Activated naive CD8-positive, alpha-beta T cell (primary cell): ENCODE data around the gene TRIO.

Experiments used
- H3K27ac Mint-ChIP-seq: one replicate; pipeline ENCODE4 v1.8.0; 2021; ENCODE audit warnings: mixed read lengths
- H3K27me3 Mint-ChIP-seq: one replicate; pipeline ENCODE4 v1.8.0; 2021; ENCODE audit warnings: mixed read lengths
- H3K36me3 Mint-ChIP-seq: one replicate; pipeline ENCODE4 v1.8.0; 2021; ENCODE audit warnings: mixed read lengths
- H3K4me1 Mint-ChIP-seq: one replicate; pipeline ENCODE4 v1.8.0; 2021; ENCODE audit warnings: low read depth, mixed read lengths
- H3K4me3 Mint-ChIP-seq: one replicate; pipeline ENCODE4 v1.8.0; 2021; ENCODE audit warnings: mild to moderate bottlenecking, mixed read lengths
- H3K9me3 Mint-ChIP-seq: one replicate; pipeline ENCODE4 v1.8.0; 2021; ENCODE audit warnings: low read depth, mixed read lengths

Gene TRIO

DNA sequence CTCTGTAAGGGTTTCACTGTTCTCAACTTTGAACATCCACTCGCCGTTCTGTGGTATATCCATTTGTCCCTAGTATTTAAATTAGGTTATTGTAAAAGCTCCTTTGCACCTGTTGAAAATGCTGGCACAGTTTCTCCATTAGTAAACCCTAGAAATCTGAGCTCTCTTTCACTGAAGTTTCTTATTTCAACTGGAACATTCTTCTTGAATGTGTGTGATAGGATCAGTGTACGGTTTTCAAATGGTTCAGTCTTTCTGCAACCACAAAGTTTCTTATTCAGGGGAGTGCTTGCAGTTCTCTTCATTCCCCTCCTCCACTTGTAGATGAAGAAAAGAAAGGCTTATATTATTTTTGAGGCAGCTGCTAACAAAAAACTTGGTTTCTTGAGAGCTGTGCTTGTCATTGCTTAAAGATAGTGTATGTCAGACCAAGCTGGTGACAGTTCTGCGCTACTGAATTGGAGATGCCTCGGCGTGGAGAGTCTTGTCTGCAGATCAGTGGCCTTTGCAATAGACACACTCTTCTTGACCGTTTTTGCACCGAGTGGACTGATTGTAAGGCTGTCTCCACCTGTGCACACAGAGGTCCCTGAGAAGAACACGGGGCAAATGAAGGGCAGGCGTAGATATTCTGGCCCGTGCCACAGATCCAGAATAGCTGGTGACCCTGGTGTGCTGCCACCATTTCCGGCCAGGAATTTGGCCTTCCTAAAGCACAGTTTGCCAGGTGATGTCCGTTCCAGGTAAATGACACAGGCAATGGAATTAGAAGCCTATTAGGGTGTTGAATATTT, 102.2 kb downstream of the TRIO start:
- Mint-ChIP-seq H3K36me3 (no peaks in the 10 kb centered on the region), H3K27ac (no peak overlapping the region), H3K27me3 (peaks cover 5% of the 10 kb centered on the region), H3K4me3 (no peak overlapping the region), H3K9me3 (no peaks in the 10 kb centered on the region), H3K4me1 (no peaks in the 10 kb centered on the region)

DNA sequence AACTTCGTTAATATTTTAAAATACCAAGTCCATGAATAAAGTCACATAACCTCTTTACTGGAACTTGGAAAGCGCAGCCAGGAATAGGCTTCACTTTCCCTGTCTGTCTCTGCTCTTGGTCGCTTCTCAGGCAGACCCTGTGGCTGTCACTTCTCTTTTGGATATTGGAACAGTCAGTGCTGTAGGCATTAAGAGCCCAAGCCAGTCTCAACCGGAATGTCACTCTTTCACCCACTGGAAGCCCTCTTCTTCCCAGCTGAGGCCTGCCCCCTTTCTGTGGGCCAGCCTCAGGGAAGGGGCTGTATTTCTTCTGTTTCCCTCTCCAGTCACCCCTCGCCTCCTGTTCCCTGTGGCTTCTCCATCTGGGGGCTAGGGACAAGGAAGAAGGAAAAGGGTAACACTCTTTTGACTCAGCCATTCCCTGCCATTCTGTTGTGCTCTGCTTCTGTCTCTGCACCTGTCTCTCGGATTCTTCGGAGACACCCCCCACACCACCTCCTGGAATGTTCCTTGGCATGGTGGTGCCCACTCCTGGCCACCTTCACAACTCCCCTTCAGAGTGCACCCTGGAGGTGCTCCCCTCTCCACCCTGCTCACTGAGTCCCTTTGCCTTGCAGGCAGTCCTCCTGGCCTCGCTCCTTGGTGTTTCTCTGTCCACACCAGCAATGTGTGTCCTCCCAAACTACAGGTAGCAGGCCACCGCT, 103.4 kb downstream of the TRIO start:
- Mint-ChIP-seq H3K4me3 (no peak overlapping the region), H3K27me3 (peaks cover 3% of the 10 kb centered on the region), H3K27ac (no peak overlapping the region), H3K36me3 (no peaks in the 10 kb centered on the region), H3K9me3 (no peaks in the 10 kb centered on the region), H3K4me1 (no peaks in the 10 kb centered on the region)

DNA sequence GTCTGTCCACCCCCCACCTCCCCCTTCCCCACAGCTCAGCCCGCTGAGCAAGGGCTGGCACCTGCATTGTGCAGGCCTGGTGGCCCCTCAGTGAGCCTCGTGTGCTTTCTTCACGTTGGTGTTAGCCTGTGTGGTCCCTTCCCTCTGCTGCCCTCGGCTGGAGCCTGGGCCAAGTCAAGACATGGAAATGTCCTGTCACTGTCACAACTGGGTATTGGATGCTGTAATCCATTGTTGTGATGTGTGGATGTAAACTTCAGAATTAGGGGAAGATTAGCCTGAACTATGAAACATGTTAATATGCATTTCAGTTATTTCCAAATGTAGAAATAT, 103.9 kb downstream of the TRIO start:
- H3K27ac Mint-ChIP-seq = no peak overlapping the region
- no peak overlapping the region for H3K4me3 Mint-ChIP-seq
- H3K4me1 Mint-ChIP-seq = no peaks in the 10 kb centered on the region
- H3K9me3 Mint-ChIP-seq = no peaks in the 10 kb centered on the region
- H3K27me3 Mint-ChIP-seq = peaks cover 3% of the 10 kb centered on the region
- H3K36me3 Mint-ChIP-seq = no peaks in the 10 kb centered on the region

DNA sequence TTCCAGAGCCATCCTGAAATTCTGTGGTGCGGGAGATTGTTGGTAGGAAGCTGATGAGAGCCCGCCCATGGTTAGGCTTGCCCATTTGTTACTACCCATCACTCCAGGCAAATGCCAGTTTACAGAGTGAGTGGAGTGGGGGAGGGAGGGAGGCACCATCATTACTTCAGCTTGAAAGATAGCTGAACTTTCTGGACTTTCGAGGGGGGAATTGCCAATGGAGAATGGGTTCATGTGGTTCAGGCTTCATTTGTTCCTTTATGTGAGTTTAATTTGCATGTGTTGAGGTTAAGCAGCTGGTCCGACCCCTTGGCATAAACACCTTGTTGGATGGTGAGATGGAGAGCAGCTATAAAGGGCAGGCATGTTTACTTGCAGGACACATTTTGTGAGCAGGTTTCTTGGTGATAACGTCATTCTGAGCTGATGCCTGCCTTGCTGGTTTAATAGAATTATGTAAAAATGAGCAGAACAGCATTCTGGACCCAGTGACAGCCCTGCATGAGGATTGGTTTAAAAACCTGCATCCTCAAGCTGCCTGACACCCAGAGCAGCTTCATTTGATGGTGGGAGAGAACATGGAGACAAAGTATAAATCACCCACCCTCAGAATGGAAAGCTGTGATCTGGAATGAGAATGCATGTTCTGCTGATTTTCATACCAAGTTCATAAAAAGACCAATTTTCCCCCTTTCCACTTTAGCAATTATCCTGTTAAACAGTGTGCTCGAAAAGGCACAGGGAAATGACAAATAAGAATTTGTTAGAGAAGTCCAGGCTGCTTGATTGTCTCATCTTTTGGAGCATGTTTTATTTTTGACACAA, 106.3 kb downstream of the TRIO start:
- Mint-ChIP-seq H3K4me3 (no peak overlapping the region), H3K9me3 (no peaks in the 10 kb centered on the region), H3K4me1 (no peaks in the 10 kb centered on the region), H3K27me3 (peaks cover 3% of the 10 kb centered on the region), H3K36me3 (no peaks in the 10 kb centered on the region), H3K27ac (no peak overlapping the region)

DNA sequence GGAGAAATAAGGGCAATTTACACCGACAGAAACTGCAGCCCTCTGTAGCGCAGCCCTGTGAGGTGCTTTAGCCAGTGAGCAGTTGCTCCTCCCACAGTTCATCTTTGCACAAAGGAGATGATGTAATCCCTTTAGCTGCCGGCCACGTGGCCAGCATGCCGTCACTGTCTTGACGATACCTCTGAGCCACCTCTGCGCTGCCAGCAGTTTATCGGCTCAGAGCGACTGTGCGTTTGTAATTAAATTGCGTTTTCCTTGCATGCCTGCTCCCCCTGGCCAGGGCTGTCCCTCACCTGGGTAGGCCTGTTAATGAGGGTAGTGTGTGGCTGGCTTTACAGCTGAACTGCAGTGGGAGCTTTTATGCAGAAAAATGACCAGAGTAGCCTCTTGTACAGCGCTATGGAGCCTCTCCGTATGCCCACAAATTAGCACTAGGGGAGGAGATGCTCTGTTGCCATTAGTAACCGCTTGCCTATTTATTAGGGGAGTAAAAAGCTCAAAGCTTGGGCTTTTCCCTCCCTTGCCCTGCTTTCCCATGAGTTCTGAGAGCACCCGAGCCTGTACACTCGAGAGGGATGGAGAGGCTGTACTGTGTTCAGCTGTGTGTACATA, 107.0 kb downstream of the TRIO start:
- H3K36me3 Mint-ChIP-seq = no peaks in the 10 kb centered on the region
- no peaks in the 10 kb centered on the region for H3K9me3 Mint-ChIP-seq
- no peak overlapping the region for H3K4me3 Mint-ChIP-seq
- H3K27ac Mint-ChIP-seq = no peak overlapping the region
- no peaks in the 10 kb centered on the region for H3K4me1 Mint-ChIP-seq
- H3K27me3 Mint-ChIP-seq = peaks cover 3% of the 10 kb centered on the region

DNA sequence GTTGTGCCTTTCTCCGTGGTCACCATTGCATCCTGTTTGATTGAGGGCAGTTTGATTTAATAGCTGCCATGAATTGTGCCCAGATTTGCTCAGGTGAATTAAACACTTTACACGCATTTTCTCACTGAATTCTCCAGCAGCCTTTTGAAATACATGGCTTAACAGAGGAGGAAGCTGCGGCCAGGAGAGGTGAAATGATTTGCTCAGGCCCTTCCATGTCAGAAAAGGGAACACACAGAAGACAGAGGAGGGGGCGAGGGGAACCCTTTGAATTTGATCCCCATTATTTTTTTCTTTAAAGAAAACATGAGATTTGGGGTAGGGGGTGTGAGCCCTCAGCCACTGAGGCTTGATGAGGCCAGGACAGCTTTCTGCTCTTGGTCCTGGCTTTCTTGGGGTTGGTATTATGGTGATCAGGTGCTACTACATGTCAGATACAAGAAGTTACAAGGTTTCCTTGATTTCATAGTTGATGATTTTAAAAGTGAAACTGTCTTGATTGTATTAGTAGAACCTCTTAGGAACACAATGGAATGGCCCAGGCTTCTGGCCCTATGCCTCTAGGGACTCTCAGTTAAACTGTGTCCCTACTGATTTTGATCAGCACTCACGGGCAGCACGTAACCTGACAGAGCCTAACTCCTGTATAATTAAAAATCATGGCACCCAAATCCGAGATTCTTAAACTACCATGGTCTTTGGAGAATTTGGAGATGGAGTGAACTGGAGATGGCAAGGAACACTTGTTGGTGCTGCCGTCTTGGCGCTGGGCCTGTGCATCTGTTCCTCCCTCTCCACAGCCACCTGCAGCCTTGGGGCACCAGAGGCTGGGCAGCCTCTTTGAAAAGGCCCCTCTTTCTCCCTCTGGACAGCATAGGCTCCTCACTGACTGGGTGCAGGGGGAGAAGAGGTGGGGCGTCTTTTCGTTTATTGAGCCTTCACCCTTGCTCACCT, 107.9 kb downstream of the TRIO start:
- Mint-ChIP-seq H3K4me3 (no peak overlapping the region), H3K27ac (no peak overlapping the region), H3K4me1 (no peaks in the 10 kb centered on the region), H3K36me3 (no peaks in the 10 kb centered on the region), H3K9me3 (no peaks in the 10 kb centered on the region), H3K27me3 (peaks cover 3% of the 10 kb centered on the region)

DNA sequence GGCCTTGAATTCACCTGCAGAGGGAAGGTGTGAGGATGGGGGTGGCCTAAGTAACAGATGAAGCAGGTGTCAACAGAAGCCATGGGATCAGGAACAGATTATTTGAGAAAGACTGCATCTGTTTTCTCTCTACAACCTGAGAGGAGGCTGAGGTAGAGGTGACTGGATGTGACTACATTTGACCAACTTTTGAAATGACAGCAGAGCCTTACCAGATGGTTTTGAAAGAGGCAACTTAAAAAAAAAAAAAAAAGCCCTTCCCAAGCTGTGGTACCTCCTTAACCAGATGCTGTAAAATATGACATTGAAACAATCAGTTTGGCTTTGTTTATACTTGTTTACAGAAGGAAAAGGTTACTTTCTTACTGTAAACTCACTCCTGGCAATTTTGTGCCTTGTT, 108.6 kb downstream of the TRIO start:
- Mint-ChIP-seq H3K9me3 (no peaks in the 10 kb centered on the region), H3K4me1 (no peaks in the 10 kb centered on the region), H3K27ac (no peak overlapping the region)

DNA sequence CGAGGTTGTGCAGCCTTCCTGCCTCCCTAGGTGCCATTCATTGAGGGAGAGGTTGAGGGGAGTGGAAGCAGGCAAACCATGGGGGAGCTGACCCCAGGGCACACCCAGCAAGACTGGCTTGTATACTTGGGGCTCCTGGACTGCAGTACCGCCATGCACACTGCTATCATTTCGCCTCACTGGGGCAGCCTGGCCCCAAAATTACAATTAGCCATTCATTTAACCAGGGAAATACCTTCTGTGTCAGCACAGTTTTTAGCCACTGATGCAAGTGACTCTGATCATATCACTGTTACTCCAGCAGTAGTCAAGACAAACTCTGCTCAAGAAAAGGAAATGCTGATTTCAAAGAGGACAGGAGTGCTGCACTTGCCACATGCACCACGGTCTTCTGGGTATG, 109.7 kb downstream of the TRIO start:
- Mint-ChIP-seq H3K27ac (no peak overlapping the region), H3K9me3 (no peaks in the 10 kb centered on the region), H3K4me3 (no peak overlapping the region), H3K27me3 (peaks cover 5% of the 10 kb centered on the region), H3K4me1 (no peaks in the 10 kb centered on the region), H3K36me3 (no peaks in the 10 kb centered on the region)

More for the DNA sequence above, 108.6 kb downstream of the TRIO start:
- Mint-ChIP-seq H3K27me3 (peaks cover 5% of the 10 kb centered on the region), H3K4me3 (no peak overlapping the region), H3K36me3 (no peaks in the 10 kb centered on the region)

DNA sequence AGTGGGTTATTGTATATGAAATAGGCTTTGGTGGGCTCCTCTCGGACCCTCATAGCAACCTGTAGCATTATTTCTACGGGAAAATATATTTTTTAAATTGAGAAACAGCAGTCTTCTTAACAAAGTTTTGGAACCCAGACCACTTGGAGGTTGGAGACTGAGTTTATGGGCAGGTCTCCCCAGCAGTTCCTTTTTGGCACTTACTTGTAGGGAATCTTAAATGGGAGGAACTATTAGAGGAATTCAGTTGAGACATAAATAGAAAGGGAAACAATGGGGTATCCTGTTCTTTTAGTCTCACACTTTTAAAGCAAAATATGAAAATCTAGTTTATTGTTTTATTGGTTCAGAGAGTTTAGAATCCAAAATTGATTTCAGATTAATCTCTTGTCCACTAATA, 111.5 kb downstream of the TRIO start:
- no peaks in the 10 kb centered on the region for H3K36me3 Mint-ChIP-seq
- H3K27me3 Mint-ChIP-seq = peaks cover 3% of the 10 kb centered on the region
- H3K9me3 Mint-ChIP-seq = no peaks in the 10 kb centered on the region
- H3K4me3 Mint-ChIP-seq = no peak overlapping the region
- H3K27ac Mint-ChIP-seq = no peak overlapping the region
- no peaks in the 10 kb centered on the region for H3K4me1 Mint-ChIP-seq

DNA sequence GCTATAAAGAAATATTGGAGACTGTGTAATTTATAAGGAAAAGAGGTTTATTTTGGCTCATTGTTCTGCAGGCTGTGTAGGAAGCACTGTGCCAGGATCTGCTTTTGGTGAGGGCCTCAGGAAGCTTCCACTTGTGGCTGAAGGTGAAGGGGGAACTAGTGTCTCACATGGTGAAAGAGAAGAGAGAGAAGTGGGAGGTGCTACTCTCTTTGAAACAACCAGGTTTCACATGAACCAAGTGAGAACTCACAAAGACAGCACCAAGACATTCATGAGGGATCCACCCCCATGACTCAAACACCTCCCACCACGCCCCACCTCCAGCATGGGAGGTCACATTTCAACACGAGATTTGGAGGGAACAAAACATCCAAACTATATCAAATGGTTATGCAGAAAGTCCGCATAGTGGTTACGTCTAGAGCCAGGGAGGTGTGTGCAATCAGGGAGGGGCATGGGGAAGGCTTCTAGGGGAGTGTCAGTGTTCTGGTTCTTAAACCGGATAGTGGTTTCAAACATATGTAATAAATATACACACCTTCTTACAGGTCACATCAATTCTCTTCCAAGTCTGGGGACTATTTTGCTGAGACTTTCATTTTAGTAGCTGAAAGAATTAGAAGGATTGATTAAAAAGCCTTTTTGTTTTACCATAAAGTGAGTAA, 113.0 kb downstream of the TRIO start:
- Mint-ChIP-seq H3K4me1 (no peaks in the 10 kb centered on the region), H3K27me3 (peaks cover 3% of the 10 kb centered on the region), H3K36me3 (no peaks in the 10 kb centered on the region), H3K27ac (no peak overlapping the region), H3K9me3 (no peaks in the 10 kb centered on the region), H3K4me3 (no peak overlapping the region)

DNA sequence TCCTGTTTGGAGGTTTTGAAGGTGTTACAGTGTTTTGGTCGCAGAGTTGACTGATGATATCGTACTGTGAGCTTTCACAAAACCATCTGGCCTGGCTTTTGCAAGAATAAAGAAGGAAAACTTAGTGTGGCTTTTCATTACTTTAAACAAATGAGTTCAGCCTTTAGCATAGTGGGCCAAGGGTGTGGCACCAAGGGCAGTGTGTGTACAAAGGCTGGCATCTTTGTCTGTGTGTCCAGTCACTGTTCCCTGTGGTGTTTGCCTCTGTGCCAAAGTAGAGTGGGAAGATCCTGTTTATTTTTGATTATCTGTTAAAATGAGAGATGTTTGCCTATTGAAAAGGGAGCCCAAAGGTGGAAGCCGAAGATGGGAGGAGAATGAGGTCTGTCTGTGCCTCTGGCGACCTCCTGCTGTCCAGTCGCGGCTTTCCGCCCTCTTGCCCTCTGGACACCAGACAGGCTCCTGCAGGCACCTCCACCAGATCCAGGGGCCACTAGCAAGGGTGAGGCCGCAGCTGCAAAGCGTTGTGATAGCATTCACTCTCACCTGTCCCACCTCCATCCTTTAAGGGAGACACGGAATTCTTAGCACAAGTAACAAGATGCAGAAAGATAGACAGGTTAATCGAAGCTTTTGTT, 113.7 kb downstream of the TRIO start:
- H3K4me3 Mint-ChIP-seq = no peak overlapping the region
- no peaks in the 10 kb centered on the region for H3K36me3 Mint-ChIP-seq
- no peaks in the 10 kb centered on the region for H3K9me3 Mint-ChIP-seq
- H3K27me3 Mint-ChIP-seq = peaks cover 3% of the 10 kb centered on the region
- no peak overlapping the region for H3K27ac Mint-ChIP-seq
- H3K4me1 Mint-ChIP-seq = no peaks in the 10 kb centered on the region

DNA sequence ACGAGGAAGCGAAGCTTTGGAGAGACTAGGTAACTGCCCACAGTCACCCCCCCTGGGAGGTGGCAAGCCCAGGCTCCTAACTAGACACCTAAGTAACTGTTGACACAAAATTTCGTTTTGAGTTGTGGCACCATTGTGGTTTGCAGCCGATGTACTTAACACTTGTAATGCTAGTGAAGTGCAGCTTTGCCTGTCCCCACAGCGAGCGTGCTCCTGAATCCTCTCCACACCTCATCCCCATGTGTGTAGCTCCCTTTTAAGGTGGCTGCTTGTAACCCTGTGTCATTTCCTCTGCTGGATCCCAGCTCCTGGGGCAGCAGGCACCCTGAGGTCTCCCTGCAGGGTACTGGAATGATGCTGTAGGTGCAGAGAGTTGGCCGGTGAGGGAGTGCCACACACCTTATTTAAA, 114.9 kb downstream of the TRIO start:
- no peak overlapping the region for H3K27ac Mint-ChIP-seq
- no peaks in the 10 kb centered on the region for H3K4me1 Mint-ChIP-seq
- H3K4me3 Mint-ChIP-seq = no peak overlapping the region
- no peaks in the 10 kb centered on the region for H3K9me3 Mint-ChIP-seq
- no peaks in the 10 kb centered on the region for H3K36me3 Mint-ChIP-seq
- peaks cover 3% of the 10 kb centered on the region for H3K27me3 Mint-ChIP-seq

DNA sequence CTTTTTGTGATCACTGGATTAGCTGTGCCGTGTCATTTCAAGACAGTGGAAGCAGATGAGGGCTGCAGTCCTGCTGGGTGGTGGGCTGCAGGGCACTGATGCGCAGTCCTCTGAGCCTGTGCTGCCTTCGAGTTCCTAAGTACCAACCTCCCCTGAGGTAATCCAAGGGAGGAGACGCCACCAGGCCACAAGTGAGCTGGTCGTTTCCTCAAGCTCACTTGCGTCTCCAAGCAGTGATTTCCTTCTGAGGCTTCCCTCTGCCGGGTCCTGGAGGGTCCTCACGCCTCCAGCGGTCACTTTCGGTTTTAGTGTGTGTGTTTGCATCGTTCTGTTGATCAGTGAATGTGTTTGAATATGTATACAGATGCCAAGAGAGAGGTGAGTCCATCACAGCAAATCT, 115.7 kb downstream of the TRIO start:
- no peaks in the 10 kb centered on the region for H3K36me3 Mint-ChIP-seq
- H3K4me3 Mint-ChIP-seq = no peak overlapping the region
- H3K9me3 Mint-ChIP-seq = no peaks in the 10 kb centered on the region
- H3K4me1 Mint-ChIP-seq = no peaks in the 10 kb centered on the region
- H3K27ac Mint-ChIP-seq = no peak overlapping the region
- peaks cover 3% of the 10 kb centered on the region for H3K27me3 Mint-ChIP-seq
